Measurements from ENCODE around the gene PPP2R5B.
"Not testable (repeated sequence)": the region's sequence is repeated elsewhere in the genome, so short reads cannot be mapped to it uniquely, and the experiment has no call there.

Gene PPP2R5B

DNA sequence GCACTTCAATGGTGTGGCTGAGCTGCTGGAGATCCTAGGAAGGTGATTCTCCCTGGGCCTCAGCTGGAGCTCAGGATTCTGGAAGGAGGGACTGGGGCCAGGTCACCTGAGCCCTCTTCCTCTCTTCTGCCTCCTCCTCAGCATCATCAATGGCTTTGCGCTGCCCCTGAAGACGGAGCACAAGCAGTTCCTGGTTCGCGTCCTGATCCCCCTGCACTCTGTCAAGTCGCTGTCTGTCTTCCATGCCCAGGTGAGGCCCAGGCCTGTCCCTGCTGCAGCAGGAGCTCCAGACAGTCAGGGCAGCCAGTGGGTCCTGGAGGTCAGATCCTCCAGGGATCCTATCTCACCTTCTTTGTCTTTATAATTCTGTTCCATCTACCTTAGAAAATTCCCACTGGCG is 5.9 kb downstream of the PPP2R5B start:
- DNase-seq: no peak

DNA sequence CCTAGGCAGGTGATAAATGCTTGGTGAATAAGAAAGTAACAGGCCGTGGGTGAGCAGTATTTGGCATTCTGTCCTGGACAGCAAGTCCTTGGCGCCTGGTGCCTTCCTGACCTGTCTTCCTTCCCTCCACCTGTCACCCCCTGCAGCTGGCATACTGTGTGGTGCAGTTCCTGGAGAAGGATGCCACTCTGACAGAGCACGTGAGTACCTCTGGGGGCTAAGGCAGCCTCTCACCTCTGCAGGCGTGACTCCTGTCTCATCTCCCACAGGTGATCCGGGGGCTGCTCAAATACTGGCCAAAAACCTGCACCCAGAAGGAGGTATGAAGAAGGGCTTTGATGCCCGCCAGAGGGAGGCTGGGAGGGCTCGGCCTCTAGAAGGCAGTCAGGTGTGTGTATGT is 6.8 kb downstream of the PPP2R5B start:
- no peak for DNase-seq

DNA sequence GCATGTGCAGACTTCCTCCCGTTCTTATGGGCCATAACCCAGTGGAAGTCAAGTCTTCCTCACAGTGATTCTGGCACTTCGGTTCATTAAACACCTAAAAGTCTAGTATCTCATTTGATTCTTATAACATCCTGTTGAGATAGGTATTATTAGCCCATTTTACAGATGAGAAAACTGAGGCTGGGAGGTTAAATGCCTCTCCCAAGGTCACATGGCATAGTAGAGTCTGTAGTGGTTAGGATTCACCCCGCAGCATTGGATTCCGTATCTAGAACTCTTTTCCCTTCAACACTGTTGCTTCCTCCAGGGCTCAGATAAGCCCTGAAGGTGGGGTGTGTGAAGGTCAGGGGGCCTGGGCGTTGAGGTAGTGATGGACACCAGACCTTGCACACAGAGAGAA is 7.8 kb downstream of the PPP2R5B start:
- DNase-seq: no peak

DNA sequence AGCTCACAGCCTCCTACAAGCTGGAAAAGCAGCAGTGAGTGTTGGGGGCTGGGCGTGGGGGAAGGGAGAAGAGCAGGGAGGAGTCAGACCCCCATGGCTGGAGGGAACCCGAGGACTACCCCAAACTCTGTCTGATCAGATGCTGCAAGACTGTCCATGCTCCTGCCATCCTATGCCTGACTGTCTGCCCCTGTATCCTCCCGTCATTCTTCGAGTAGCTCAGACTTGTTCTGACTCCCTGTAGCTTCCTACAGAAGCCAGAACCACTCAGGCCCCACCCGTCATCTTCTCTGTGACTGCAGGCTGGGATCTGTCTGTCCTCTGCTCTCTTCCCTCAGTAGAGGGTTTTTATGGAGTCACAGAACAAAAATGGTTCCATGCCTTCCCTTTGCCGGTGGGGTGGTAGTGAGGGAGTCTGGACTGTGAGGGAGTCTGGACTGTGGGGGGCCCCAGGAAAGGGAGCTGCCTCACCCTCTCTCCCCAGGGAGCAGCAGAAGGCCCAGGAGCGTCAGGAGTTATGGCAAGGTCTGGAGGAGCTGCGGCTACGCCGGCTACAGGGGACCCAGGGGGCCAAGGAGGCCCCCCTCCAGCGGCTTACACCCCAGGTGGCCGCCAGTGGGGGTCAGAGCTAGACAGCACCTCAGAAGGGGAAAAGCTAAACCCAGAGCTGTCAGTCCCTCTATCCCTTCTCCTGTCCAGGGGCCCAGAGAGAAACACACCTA is 8.9 kb downstream of the PPP2R5B start:
- no peak for DNase-seq

DNA sequence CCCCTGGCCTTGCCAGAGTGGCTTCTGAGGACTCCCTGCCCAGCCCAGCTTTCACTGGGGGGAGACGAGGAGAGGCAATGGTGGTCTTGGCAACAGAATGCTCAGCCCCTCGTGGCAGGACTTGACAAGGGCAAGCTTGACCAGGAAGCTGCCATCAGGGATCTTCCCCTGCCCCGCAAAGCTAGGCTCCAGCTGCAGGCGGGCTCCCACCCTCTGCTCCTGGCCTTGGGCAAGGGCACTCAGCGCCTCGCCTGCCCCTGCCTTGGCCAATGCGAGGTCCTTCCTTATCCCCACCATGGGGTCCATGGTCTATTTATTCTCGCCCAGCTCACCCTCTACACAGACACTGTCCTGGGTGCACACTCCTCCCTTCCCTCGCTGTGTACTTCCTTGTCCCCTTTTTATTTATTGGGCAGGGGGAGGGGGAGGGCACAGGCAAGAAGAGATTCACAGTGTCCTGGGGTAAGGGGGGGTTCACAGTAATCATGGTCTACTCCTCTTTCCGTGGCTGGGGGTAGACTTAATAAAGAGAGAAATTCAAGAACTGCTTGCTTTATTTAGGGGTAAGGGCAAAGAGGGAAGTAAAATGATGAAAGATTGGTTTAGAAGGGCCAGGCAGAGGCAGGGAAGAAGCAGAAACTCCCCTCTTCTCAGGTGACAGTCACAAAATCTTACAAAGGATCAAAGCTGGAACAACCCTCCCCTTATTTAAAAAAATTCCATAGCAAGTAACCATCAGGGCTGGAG is 9.6 kb downstream of the PPP2R5B start:
- DNase-seq: no peak

DNA sequence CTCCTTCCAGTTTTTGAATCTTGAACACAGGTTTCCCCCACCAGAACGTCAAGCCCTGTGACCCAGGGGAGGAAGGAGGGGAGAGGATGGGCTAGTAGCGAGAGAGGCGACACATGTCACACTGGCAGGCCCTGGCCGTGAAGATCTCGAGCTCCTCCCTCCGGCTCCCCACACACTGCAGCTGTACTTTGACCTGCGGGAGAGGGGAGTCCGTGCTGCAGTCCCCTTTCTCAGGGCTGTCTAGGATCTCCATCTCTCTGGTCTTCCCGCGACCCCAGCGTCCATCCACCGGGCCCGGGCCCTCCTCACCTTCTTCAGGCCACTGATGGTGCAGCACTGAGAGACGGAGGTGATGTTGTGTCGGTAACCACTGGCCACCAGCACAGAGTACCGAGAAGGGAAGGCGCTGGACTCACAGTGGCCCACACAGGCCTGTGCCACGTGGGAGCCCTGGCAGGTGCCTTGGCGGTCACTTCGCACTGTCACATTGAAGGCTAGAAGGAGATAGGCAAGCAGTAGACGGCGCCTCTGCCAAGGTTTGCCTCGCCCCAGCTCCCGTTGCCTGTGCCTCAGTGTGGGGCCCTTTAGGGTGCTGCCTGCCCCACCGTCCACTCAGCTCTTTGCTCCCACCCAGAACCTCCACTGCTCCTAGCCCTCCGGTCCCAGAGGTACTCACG is 10.3 kb downstream of the PPP2R5B start:
- no peak for DNase-seq

DNA sequence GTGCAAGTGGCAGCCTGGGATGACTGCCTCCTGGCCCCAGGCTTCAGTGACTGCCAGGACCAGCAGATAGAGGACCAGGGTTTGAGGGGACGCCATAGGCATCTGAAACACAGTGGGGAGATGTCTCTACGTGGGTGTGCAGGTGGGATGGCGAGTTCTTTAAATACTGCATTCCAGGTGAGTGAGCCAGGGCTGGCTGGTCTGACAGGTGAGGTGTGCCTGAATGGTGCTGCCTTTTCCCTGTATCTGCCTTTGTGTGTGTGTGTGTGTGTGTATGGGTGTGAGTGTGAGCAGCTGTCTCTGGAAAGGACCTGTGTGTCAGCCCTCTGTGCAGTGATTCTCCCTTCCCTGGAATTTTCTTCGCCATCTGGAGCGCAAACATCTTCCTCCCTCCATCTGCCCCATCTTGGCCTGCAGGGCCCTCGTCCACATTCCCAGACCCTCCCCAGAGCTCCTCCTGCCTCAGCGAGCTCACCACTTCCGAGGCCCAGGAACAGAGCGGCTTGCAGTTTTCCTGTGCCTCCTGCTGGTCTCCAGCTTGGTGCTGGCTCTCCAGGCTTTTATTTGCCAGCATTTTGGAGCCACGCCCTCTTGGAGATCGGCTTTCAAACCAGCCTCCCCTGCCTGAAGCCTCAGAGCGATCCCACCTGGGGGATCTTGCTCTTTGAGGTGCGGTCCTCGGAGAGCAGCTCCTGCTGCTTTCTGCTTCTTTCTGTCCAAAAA is 11.0 kb downstream of the PPP2R5B start, which contains the start of gene GPHA2:
Gene GPHA2 (minus strand): TSS at position 535 of the 723 bp plus-strand sequence. CDS start 433 bp downstream, at position 102.
- no peak for DNase-seq

DNA sequence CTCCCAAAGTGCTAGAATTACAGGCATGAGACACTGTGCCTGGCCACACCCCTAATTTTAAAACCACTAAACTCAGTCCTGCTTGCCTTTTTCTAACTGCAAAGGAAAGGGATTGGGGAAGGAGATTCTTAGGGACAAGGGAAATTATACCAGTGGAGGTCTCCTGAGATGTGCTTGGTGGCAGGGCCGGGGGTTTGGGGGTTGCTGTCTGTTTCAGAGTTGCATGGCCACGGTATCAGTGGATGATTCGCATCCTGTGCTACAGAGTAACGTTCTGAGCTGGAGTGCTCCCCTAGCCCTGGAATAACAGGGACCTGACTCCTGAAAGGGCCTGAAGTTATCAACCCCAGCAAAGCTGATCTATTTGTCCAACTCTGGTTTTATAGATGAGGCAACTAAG is 12.1 kb downstream of the PPP2R5B start:
- no peak for DNase-seq

DNA sequence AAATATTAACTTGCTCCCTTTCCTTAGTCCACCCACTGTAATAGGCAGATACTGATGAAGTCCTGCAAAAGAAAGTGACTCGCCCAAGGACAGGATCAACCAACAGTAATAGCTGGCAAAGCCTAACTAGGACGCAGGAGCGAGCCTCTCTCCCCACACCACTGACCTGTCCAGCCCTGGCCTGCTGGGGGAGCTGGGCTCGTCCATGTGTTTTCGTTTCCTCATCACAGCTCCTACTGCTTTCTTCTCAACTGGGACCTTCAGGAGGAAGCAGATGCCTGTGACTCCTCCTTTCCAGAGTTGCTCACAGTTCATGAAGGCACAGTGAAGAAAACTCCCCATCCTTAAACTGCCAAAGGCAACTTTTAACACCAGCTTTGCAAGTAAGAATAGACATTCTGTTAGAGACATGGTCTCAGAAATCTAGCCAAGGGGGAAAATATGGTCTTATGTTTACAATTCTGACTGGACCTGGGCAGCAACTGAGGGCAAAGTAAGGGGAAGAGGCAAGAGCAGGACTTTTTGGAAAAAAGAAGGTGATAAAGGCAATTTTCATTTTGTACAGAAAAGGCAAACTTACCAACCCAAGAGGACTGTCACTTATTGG is 22.8 kb downstream of the PPP2R5B start:
- DNase-seq: peak; percentile 58

DNA sequence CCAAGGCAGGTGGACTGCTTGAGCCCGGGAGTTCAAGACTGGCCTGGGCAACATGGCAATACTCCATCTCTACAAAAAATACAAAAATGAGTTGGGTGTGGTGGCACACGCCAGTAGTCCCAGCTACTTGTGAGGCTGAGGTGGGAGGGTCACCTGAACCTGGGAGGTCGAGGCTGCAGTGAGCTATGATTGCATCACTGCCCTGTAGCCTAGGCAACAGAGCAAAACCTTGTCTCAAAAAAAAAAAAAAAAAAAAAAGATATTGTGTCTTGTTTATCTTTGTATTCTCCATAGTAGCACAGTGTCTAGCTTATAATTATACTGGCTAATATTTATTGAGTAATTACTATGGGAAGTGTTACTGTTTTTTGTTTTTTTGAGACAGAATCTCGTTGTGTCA is 27.0 kb downstream of the PPP2R5B start:
- no peak for DNase-seq

DNA sequence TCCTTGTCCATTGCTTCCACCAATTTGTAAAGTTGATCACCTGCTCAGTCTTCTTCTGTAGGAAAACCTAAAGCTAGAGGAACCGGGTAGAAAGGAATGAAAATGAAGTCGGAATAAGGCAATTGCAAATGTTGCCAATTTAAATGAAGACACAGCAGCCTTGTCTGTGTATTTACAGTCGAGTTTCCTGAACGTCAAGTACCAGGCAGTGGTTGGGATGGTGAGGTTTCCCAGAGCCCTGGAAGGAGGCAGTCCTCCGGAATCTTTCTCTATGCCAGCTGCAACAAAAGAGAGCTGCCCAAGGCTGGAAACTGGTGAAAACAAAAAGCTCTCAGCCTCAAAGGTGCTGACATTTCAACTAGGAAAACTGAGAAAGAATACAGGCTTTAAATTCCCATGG is 29.7 kb downstream of the PPP2R5B start:
- DNase-seq: no peak

DNA sequence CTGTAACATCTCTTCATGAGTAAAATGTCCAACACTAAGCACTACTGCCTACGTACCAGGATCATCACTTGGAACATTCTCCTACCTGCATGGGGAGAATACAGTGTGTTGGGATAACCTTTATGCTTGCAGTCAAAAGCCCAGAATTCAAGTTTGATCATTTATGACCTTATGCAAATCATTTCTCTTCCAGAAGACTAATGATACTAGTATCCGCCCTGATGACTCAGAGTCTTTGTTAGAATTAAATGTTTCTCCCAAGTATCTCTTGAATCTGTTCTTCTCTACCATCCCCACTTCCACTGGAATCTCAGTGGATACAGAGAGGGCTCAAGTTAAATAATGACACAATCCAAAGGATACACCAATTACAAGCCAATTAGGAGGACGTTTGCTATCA is 35.0 kb downstream of the PPP2R5B start:
- DNase-seq: no peak

DNA sequence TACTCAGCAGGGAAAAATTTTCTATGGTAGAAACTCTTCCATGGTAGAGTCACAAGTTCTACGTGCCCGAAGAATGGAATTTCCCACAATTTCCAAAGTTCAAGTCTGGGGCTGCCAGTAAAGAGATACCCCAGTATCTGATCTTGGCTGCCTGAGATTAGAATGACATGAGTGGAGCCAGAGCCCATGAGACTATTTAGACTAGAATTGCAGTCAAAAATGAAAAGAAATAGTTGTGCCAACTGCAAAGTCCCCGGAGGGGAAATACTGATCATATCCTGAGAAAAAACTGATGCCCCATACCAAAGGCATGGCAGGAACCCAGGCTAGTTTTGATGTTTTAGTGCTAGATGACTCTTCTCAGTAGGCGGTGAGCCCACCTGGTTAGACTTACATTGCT is 36.2 kb downstream of the PPP2R5B start:
- no peak for DNase-seq

DNA sequence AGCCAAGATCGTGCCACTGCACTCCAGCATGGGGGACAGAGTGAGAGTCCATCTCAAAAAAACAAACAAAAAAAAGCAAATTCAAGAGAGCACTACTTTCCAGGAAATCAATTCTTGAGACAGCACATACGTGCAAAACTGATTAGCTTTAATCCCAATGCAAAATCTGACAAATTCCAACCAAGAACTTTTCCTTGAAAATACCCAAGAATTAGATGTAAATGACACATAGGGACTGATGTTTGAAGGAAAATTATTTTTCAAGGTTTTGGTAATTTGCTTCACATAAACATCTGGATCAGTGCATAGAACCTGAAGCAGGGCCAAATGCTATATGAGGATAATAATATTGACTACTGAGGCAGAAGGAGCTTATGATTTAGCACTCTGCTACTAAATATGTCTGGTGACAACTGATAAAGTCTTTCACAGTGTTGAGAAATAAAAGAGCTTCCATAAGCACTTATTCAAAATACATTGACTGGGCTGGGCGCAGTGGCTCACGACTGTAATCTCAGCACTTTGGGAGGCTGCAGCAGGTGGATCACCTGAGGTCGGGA is 38.7 kb downstream of the PPP2R5B start:
- DNase-seq: no peak

DNA sequence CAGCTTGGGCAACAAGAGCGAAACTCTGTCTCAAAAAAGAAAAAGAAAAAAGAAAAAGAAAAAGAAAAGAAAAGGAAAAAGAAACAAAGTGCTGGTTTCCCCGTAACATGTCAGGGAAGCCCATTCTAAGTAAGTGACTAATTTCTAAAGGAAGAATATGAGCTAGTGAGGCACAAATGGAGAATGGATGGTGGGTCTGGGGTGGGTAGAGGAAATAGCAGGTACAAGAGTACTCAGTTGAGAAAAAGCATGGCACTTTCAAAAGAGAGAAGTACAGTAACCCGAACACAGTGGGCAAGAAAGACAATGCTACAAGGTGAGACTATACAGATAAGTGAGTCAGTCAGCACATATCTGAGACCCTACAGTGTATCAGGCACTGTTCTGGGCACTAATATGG is 42.9 kb downstream of the PPP2R5B start:
- DNase-seq: no peak

DNA sequence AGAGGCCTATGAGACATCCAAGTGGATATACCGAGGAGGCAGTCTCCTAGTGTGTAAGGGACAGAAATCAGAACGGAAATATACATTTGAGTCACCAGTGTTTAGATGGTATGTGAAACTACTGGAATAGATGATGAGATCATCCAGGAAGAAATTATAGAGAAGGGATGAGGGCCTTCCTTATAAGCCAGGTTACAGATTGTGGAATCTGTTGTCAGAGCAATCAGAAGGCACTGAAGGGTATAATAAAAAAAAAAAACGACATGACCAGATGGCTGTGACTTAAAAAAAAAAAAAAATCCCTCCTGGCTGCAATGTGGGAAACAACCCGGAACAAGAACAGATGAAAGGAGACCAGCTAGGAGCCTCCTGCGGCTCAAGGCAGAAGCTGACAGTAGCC is 44.7 kb downstream of the PPP2R5B start:
- DNase-seq: peak; percentile 63

DNA sequence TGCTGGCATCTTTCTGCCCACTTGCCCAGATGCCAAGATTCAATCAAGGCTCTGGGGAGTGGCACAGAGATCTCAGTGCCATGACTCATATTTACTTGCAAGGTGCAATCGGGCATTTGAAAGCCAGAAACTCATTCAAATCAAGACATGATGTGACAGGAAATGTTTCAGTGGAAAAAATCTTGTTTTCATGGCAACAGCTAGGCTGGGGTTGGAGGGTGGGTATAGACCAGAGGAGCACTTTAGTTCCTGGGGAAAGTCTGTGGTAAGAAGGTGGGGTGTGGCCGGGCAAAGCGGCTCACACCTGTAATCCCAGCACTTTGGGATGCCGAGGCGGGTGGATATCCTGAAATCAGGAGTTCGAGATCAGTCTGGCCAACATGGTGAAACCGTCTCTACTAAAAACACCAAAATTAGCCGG is 46.3 kb downstream of the PPP2R5B start:
- DNase-seq: no peak

DNA sequence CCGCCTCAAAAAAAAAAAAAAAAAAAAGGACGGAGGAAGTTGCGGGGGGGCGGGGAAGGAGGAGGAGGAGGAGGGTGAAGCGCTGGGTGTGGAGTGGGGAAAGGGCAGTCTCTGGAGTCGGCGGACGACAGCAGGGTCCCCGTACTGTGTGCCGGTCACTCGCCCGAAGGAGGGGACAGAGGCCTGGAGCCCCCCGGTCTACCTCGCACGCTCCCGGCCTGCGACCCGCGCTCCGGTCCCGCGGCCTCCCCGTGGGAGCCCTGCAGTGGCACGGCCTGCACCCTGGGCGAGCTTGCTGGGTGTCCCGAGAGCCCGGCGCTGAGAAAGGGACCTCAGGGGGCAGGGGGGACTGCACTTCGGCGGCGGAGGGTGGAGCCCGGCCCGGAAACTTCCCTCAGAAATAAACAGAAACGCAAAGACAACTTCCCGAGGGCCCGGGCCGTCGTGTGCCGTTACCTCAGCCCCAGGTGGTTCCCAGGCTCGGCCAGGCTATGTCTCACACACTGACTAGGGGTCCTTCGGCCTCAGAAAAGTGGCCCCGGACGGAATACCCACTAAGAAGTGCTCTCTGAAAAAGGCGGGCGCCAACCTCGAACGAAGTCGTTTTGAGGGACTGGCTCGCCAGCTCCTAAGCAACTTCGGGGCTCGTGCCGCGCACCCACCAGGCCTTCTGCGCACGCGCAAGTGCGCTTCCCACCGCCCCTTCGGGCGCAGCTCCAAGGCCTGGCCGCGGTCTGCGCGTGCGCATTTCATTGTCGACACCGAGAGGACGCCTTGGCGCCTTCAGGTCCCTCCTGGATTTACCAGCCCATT is 47.1 kb downstream of the PPP2R5B start, which contains the start of gene MAJIN:
Gene MAJIN (minus strand): TSS at position 688 of the 813 bp plus-strand sequence. CDS start 12,703 bp downstream, outside the sequence.
- DNase-seq: no peak

DNA sequence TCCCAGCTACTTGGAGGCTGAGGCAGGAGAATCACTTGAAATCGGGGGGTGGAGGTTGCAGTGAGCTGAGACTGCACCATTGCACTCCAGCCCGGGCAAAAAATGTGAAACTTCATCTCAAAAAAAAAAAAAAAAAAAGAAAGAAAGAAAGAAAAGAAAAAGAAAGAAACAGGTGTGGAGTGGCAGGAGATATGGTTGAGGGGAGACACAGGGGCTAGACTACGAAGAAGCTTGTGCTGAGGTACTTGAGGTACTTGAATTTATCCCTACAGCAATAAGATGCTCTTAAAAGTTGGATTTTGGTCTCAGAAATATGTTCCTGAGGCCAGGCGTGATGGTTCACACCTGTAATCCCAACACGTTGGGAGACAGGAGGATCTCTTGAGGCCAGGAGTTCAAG is 49.6 kb downstream of the PPP2R5B start:
- no peak for DNase-seq

DNA sequence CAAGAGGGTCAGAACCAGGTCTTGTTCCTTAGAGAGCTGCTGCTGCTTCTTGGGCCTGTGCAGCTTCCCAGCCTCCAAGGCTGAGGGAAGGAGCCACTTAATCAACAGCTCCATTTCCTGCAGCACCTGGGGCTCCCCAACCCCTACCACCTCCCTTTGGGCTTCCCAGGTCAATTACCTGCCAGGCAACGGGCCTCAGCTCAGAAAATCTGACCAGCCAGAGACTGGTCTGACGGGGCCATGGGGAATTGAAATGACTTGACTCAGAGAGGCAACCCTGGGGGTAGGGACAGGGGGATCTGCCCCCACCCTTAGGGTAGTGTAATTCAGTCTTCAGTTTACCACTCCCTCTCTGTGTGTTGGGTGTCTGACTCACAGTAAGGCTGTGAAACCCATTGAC is 52.2 kb downstream of the PPP2R5B start:
- DNase-seq: no peak

DNA sequence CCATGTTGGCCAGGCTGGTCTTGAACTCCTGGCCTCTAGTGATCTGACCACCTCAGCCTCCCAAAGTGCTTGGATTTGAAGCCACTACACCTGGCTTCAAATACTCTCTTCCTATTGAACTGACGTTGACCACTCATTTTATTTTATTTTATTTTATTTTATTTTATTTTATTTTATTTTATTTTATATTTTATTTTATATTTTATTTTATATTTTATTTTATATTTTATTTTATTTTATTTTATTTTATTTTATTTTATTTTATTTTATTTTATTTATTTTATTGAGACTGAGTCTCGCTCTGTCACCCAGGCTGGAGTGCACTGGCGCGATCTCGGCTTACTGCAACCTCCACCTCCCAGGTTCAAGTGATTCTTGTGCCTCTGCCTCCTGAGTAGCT is 58.9 kb downstream of the PPP2R5B start:
- DNase-seq: not testable (repeated sequence)
